ENCODE measurements around the gene PSMD4.

The PSMD4 gene

DNA sequence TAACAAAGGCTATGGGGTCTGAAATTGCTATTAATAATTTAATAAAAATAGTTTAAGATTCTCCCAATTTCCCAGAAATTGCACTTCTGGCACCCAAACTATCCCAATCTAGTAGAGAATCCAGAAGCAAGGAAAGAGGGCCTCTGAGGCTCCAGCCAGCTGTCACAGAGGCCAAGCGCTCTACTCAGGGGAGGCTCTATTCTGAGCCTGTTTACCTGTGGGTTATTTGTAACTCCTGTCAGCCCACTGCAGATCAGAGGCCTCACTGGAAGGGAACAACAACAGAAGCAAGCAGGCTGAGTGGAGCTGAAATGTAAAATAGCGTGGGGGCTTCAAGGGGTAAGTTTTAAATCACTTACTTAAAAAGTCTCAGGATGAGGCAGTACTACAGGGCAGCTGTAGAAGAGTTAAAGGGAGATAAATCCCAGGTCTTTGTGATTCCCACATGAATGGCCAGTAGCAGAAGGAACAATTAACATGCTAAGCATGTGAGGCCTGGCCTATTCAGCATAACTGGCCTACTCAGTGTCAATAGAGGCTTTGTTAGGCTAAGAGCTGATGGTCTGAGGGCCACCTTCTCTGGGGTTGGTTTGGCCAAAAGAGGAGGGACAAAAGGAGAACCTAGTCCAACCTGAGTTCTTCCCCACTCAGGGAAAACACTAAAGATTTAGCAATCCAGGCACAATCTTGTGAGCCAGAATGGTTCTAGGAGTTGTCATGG is 40.4 kb downstream of the PSMD4 start:
- DNase-seq (ENCODE audit: low read depth, low spot score) = no peak

DNA sequence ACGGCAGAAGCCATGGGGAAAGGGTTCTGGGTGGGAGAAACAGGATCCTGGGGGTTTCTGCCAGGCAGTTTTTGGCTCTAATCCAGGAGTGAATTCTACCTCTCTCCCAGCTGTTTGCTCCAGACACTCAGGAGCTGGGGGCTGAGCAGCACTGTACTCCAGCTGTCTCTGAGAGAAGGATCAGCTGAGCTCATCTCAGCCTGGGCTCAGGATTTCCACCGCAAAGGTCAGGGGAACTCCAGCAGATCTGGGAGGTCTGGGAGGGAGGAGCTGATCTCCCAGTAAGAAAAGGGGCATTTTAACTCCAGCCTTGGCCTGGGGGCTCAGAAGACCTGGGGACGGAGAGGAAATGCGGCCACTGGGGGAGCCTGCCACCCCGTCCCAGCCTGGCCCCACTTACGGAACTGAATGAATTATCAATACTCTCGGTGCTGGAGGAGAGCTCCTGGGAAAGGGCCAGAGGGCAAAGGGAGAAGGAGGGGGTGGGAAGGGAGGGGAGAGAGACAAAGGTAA is 55.3 kb downstream of the PSMD4 start:
- peak; percentile 72 for DNase-seq (ENCODE audit: low read depth, low spot score)

DNA sequence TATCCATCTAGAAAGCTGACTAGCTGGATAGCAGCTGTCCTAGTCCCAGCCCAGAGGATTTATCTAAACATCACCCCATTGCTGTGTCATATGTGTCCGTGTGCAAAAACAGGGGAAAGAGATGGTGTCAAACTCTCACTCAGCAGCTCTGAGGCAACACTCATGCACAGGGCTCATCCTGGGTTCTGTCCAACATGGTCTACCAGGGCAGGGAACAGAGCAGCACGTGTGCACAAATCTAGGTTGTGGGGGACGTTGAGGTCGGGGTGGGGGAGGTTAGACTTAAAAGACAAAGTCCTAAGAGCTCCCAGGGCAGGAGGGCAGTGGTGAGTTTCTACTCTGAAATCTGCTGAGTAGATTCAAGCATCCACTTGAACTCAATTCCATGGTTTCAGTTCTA is 56.5 kb downstream of the PSMD4 start:
- DNase-seq (ENCODE audit: low read depth, low spot score) = no peak

DNA sequence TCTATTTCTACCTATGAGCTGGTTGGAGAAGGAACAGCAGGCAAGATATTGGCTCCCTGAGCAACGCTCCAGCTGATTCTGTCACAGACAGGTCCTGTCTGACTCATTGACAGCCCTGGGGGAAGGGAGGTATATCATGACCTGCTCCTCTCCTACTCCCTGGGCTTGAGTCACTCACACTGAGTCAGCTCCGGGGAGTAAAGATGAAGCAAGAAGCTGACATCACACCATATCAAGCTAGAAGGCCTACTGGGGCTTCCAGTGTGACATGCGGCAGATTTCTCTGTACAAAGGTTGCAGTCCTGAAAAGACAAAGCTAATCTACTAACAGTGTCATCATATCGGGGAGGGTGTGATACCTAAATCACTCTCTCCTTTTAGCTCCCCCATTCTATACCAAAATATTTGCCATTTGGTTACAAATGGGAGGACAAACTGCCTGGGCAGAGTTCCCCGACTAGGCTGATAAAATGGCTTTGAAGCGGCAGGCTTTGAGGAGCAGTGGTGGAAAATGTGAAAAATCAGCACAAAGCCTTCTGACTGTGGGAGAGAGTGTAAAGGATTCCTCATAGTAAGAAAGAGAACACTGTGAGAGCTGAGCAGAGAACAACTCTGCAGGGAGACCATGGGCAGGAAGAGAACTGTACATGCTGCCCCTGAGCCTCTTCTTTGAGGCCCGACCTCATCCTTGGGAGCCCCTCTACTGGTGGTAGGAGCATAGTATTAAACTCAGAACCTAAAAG is 57.2 kb downstream of the PSMD4 start:
- peak; percentile 92 for DNase-seq (ENCODE audit: low read depth, low spot score)

DNA sequence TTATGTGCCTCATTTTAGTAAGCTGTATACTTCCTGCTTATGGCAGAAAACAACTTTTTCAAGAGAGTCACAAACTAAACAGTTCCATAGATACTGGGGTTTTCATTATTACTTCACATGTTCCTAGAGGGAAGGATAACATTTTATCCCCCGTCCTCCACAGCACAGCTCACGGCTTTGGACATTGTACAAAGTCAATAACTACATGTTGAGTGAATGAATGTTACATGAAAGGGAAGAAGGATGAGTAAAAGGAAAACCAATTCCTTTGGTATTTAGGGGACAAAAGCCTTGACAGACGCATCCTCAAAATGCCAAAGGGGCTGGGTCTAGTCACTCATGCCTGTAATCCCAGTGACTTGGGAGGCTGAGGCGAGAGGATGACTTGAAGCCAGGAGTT is 57.9 kb downstream of the PSMD4 start:
- DNase-seq (ENCODE audit: low read depth, low spot score) = no peak

DNA sequence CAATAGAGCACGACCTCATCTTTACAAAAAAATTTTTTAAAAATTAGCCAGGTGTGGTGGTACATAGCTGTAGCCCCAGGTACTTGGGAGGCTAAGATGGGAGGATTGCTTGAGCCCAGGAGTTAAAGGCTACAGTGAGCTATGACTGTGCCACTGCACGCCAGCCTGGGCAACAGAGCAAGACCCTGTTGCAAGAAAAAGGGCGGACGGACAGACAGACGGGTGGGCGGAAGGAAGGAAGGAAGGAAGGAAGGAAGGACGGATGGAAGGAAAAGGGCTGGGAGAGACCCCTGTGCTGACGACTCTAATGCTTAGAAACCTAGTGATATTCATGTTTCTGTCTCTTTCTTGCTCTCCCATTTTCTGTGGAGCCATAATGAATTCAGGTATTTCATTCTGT is 58.3 kb downstream of the PSMD4 start:
- DNase-seq (ENCODE audit: low read depth, low spot score) = no peak

DNA sequence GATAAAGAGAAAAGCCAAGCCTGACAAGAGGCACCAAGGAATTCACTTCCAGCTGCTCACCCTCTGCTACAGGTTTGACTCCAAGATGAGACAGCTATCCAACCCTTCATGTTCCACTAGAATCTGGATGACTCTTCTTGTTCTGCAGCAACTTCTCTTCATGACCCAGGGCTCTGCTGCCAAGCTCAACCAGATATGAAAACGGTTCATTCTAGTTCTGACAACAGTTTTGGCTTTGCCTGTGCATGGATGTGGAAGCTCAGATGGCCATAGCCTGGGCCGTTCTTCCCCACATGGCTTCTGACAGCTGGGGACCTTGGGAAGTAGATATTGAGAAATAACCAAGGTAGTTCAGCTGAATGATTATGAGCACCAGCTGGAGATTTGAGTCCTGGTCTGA is 59.0 kb downstream of the PSMD4 start:
- no peak for DNase-seq (ENCODE audit: low read depth, low spot score)

DNA sequence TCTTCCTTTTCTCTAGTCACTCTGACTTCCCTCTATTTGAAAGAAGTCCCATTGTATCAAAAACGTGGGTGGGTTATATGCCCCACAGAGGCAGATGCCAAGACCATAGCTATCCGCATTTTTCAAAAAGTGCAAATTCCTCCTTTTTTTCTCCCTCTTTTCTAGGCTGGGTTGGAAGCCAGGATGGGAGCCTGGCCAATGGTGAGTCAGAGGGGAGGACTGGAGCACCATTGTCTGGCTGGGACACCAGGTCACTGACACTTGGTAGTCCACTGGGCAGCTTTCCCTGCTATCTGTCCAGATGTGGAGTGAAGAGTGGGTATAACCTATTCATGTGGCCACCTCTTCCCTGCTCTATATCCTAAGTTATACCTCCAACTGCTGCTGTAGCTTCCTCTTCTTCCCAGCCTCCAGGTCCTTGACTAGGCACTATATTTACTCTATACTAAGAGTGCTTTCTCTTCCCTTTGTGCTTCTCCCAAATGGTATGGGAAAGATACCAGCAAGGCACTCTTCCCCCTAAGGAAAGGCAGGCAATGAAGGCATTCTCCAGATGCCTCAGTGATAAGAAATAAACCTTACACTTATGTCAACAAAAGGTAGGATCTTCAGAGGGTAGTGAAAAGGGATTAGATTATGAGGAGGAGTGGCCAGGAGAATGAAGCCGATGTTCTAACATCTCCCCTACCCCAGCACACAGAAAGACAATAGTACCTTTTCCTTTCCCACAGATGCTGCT is 59.8 kb downstream of the PSMD4 start:
- peak; percentile 45 for DNase-seq (ENCODE audit: low read depth, low spot score)

DNA sequence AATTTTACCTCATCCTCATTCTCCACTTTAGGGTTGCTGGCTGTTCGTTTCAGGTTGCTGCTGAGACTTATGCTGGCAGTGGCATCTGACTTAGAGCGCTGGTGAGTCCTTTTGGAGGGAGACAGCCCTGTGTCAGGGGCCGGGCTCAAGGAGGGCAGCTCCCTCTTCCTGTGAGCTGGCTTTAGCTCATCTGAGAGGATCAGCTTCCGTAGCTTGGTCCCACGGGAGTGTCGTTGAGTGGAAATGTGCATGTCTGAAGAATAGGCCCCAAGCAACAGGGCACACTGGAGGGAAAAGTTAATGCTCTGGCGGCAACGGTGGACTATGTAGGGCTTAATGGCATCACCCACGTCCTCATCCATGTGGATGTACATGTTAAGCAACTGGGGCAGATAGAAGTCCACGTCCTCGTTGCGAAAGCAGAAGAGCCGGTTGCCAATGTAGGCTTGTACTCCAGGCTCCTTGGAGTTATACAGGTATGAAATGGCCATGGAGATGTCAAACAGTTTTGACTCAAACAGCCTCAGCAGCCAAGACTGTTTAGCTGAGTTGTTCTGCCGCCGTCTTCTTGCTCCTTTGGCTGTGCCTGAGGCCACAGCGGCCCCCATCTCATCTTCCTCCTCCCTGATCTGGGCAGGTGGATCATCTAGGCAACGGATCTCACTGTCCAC is 61.2 kb downstream of the PSMD4 start:
- DNase-seq (ENCODE audit: low read depth, low spot score) = no peak
